H1 (cell line): Measurements from ENCODE around the gene ARRDC1. TPM values are rescaled to one million over a fixed set of nuclear protein-coding genes. Genes with fewer than 3 reads are reported as not detected.

Source experiments
- CTBP2 ChIP-seq: IDR thresholded peaks from 2 replicates; pipeline ENCODE4 v1.7.0; 2011; ENCODE audit warnings: borderline replicate concordance, mild to moderate bottlenecking, moderate library complexity, mixed read lengths, low read length; ENCODE audit not compliant: insufficient read depth, insufficient read length
- GABPA ChIP-seq: IDR thresholded peaks from 2 replicates; pipeline ENCODE4 v1.6.1; 2011; ENCODE audit warnings: mild to moderate bottlenecking, low read length, moderate library complexity, borderline replicate concordance; ENCODE audit not compliant: insufficient read depth
- POLR2A ChIP-seq, 2 experiments: IDR thresholded peaks; 1 replicate in 1 of 2; 2 replicates in 1 of 2; pipeline ENCODE4 v1.6.1; 2011; ENCODE audit warnings: low read depth in 2 of 2, low read length in 2 of 2, mild to moderate bottlenecking in 2 of 2; ENCODE audit errors: control extremely low read depth in 1 of 2
- polyA plus RNA-seq, 7 experiments: library from polyadenylated mRNA; depleted of rRNA in 3 of 7; stranded (reverse) in 5 of 7; unstranded in 2 of 7; fragments of >200 nt in 5 of 7; fragments of 200-250 nt in 2 of 7; gene quantifications; 1 replicate in 5 of 7; 2 replicates in 1 of 7; 4 replicates in 1 of 7; pipeline versions ENCODE4 v1.2.1 to v1.2.3, GENCODE V29; 2011 to 2013; ENCODE audit warnings: missing spikeins in 2 of 7, mixed read lengths in 2 of 7
- total RNA-seq: library from RNA; stranded (reverse); fragmentation: NEBNext Ultra II Directional; extraction: Animal tissue kit (Norgen Biotek cat#: 25700); gene quantifications from 2 replicates; pipeline ENCODE4 v1.2.1, GENCODE V29; 2021
- TF ChIP-seq, protein P1 (sequence below): fragments of 300-600 bp; sonication (generic); IDR thresholded peaks from 2 replicates; pipeline ENCODE4 v1.7.1; 2012; ENCODE audit warnings: low read length, moderate library complexity, mild to moderate bottlenecking, inconsistent platforms; ENCODE audit not compliant: insufficient replicate concordance

The ARRDC1 gene
- total and polyA plus RNA-seq, 2 of the 8 experiments (the other 6 are each of a cell fraction or from before 2014, with no cell fraction given), result 22.0 to 58.4 TPM

DNA sequence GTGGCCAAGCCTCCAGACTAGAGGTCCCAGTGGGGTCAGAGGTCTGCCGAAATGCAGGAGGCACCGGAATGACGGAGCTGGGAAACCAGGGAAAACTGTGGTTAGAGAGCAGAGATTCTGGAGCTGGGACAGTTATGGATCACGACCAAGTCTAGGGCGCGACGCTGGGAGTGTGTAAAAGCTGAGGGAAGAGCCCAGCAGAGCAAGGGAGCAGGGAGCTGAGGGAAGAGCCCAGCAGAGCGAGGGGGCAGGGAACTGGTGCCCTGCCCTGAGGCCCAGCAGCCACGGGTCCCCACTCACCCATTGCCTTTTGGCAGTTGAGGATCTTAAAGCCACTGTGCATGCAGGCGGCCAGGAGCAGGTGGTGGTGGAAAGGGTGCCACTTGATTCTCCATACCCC is 41.4 kb upstream of the ARRDC1 start (continued):
- TF ChIP-seq, protein P1, sequence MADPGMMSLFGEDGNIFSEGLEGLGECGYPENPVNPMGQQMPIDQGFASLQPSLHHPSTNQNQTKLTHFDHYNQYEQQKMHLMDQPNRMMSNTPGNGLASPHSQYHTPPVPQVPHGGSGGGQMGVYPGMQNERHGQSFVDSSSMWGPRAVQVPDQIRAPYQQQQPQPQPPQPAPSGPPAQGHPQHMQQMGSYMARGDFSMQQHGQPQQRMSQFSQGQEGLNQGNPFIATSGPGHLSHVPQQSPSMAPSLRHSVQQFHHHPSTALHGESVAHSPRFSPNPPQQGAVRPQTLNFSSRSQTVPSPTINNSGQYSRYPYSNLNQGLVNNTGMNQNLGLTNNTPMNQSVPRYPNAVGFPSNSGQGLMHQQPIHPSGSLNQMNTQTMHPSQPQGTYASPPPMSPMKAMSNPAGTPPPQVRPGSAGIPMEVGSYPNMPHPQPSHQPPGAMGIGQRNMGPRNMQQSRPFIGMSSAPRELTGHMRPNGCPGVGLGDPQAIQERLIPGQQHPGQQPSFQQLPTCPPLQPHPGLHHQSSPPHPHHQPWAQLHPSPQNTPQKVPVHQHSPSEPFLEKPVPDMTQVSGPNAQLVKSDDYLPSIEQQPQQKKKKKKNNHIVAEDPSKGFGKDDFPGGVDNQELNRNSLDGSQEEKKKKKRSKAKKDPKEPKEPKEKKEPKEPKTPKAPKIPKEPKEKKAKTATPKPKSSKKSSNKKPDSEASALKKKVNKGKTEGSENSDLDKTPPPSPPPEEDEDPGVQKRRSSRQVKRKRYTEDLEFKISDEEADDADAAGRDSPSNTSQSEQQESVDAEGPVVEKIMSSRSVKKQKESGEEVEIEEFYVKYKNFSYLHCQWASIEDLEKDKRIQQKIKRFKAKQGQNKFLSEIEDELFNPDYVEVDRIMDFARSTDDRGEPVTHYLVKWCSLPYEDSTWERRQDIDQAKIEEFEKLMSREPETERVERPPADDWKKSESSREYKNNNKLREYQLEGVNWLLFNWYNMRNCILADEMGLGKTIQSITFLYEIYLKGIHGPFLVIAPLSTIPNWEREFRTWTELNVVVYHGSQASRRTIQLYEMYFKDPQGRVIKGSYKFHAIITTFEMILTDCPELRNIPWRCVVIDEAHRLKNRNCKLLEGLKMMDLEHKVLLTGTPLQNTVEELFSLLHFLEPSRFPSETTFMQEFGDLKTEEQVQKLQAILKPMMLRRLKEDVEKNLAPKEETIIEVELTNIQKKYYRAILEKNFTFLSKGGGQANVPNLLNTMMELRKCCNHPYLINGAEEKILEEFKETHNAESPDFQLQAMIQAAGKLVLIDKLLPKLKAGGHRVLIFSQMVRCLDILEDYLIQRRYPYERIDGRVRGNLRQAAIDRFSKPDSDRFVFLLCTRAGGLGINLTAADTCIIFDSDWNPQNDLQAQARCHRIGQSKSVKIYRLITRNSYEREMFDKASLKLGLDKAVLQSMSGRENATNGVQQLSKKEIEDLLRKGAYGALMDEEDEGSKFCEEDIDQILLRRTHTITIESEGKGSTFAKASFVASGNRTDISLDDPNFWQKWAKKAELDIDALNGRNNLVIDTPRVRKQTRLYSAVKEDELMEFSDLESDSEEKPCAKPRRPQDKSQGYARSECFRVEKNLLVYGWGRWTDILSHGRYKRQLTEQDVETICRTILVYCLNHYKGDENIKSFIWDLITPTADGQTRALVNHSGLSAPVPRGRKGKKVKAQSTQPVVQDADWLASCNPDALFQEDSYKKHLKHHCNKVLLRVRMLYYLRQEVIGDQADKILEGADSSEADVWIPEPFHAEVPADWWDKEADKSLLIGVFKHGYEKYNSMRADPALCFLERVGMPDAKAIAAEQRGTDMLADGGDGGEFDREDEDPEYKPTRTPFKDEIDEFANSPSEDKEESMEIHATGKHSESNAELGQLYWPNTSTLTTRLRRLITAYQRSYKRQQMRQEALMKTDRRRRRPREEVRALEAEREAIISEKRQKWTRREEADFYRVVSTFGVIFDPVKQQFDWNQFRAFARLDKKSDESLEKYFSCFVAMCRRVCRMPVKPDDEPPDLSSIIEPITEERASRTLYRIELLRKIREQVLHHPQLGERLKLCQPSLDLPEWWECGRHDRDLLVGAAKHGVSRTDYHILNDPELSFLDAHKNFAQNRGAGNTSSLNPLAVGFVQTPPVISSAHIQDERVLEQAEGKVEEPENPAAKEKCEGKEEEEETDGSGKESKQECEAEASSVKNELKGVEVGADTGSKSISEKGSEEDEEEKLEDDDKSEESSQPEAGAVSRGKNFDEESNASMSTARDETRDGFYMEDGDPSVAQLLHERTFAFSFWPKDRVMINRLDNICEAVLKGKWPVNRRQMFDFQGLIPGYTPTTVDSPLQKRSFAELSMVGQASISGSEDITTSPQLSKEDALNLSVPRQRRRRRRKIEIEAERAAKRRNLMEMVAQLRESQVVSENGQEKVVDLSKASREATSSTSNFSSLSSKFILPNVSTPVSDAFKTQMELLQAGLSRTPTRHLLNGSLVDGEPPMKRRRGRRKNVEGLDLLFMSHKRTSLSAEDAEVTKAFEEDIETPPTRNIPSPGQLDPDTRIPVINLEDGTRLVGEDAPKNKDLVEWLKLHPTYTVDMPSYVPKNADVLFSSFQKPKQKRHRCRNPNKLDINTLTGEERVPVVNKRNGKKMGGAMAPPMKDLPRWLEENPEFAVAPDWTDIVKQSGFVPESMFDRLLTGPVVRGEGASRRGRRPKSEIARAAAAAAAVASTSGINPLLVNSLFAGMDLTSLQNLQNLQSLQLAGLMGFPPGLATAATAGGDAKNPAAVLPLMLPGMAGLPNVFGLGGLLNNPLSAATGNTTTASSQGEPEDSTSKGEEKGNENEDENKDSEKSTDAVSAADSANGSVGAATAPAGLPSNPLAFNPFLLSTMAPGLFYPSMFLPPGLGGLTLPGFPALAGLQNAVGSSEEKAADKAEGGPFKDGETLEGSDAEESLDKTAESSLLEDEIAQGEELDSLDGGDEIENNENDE, result no peak
- no peak for TF ChIP-seq CTBP2
- TF ChIP-seq GABPA, result no peak
- no peak for TF ChIP-seq POLR2A (IDR thresholded peaks at IDR 0.05; ENCODE audit: control extremely low read depth in 1 of 2, low read depth in 2 of 2, low read length in 2 of 2)
- TF ChIP-seq, all 59 proteins: peak for 0
